Coronary artery (tissue), 2 donors: Measurements from ENCODE around the gene SPON1.
A peak's percentile ranks its signal among the peaks of the same experiment; 100 is the strongest.

Experiments used
- DNase-seq: peaks from one replicate; pipeline ENCODE4 v3.0.0-alpha.2; 2017; ENCODE audit warnings: low spot score
- H3K27ac ChIP-seq, 2 donors: fragments of 200-600 bp; sonication (generic); one replicate each; pipeline ENCODE4 v1.5.1; 2016 to 2019
- H3K4me3 ChIP-seq: fragments of 200-600 bp; sonication (generic); 2 replicates; pipeline ENCODE4 v1.5.1; 2016; ENCODE audit warnings: mild to moderate bottlenecking, moderate library complexity
- CTCF ChIP-seq: fragments of 200-600 bp; sonication (generic); IDR thresholded peaks from one replicate; pipeline ENCODE4 v1.5.1; 2019; ENCODE audit warnings: antibody characterized with exemption

Gene SPON1

GRCh38 chr11:13955971-13956421 lies 6.5 kb upstream of the SPON1 start:
- H3K27ac ChIP-seq: no peak overlapping the region
- peak; percentile 71 for TF ChIP-seq CTCF
- no peak for DNase-seq
- no peak overlapping the region for H3K4me3 ChIP-seq

GRCh38 chr11:13956988-13957387 lies 5.5 kb upstream of the SPON1 start:
- Histone ChIP-seq H3K4me3 (no peak overlapping the region), H3K27ac (no peak overlapping the region)
- TF ChIP-seq CTCF: no peak
- no peak for DNase-seq

- TF ChIP-seq CTCF: no peak
- Histone ChIP-seq H3K27ac (no peak overlapping the region), H3K4me3 (no peak overlapping the region)
- no peak for DNase-seq
These were observed 3.7 kb upstream of the SPON1 start for GRCh38 chr11:13958641-13959400.

- no peak for DNase-seq
These were observed 343 bp upstream of the SPON1 start for GRCh38 chr11:13962198-13962561.

GRCh38 chr11:13963169-13963948 lies 836 bp downstream of the SPON1 start:
- no peak for DNase-seq
- Histone ChIP-seq H3K27ac (peak overlapping the region; percentile 20 to 50), H3K4me3 (peak overlapping the region; percentile 67)

More at GRCh38 chr11:13962198-13962561, 343 bp upstream of the SPON1 start:
- no peak for TF ChIP-seq CTCF
- Histone ChIP-seq H3K4me3 (peak overlapping the region; percentile 67), H3K27ac (no peak overlapping the region)

GRCh38 chr11:13963949-13964770 lies 1.6 kb downstream of the SPON1 start:
- peak overlapping the region in 1 of 2 donors; percentile 50 for H3K27ac ChIP-seq
- no peak for DNase-seq

More at GRCh38 chr11:13963169-13963948, 836 bp downstream of the SPON1 start:
- no peak for TF ChIP-seq CTCF

More at GRCh38 chr11:13963949-13964770, 1.6 kb downstream of the SPON1 start:
- no peak for TF ChIP-seq CTCF
- H3K4me3 ChIP-seq: peak overlapping the region; percentile 67
